CD4-positive, alpha-beta T cell treated with Interleukin-12 subunit alpha and Interleukin-12 subunit beta, for 1 hour (primary cell): ENCODE measurements around the gene EPN1.
"Not testable (repeated sequence)": the region's sequence is repeated elsewhere in the genome, so short reads cannot be mapped to it uniquely, and the experiment has no call there.

Experiments used
- DNase-seq: peaks from one replicate; pipeline ENCODE4 v3.0.0-alpha.2; 2020

EPN1 gene

DNA sequence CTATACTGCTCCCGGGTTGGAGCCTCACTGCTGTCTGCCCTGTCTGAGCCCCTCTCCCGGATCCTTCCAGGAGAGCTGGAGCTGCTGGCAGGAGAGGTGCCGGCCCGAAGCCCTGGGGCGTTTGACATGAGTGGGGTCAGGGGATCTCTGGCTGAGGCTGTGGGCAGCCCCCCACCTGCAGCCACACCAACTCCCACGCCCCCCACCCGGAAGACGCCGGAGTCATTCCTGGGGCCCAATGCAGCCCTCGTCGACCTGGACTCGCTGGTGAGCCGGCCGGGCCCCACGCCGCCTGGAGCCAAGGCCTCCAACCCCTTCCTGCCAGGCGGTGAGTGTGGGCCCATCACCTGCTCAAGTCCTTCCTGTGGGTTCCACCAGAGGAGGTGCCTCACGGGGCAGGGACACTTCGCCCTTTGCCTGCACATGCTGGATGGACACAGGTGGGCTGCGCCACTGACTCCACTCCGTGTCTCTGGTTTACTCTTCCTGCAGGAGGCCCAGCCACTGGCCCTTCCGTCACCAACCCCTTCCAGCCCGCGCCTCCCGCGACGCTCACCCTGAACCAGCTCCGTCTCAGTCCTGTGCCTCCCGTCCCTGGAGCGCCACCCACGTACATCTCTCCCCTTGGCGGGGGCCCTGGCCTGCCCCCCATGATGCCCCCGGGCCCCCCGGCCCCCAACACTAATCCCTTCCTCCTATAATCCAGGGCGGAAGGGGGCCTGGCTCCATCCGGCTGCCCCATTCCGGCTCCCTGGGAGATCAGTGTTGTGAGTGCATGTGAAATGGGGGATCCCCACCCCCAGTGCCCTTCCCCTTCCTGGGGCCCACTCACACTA, 19.8 kb downstream of the EPN1 start:
- DNase-seq, result no peak

DNA sequence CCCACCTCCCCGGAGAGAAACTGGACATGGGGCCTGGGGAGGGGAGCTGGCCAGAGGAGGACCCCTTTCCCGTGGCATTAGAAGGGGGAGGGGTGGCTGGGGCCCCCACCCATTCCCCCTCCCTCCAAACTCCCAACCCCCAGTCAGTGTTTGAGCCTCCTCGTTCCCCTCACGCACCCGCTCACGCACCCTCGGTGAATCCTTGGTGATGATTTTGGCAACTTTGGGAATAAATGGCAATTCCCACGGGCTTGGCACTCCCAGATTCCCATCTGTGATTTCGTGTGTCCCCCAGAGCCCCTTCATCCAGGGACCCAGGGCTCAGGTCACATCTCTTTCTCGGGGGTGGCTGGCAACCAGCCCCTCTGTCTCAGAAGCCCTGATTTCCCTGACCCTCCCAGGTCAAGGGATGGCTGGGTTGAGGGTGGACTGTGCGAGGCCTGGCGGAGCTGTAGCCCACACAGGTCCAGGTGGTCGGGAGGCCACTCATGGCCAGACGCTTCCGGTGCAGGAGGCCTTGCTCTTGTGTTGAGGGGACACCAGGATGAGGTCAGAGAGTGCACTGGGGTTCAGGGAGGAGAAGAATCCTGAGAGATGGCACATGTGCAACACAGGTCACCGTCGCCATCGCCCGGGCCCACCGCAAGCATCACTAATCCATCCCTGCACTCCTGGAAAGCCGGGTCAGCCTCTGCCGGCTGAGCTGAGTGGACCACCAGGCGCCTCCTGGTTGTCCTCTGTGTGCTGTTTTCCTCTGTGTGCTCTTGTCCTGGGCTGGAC, 20.7 kb downstream of the EPN1 start:
- DNase-seq, result no peak

DNA sequence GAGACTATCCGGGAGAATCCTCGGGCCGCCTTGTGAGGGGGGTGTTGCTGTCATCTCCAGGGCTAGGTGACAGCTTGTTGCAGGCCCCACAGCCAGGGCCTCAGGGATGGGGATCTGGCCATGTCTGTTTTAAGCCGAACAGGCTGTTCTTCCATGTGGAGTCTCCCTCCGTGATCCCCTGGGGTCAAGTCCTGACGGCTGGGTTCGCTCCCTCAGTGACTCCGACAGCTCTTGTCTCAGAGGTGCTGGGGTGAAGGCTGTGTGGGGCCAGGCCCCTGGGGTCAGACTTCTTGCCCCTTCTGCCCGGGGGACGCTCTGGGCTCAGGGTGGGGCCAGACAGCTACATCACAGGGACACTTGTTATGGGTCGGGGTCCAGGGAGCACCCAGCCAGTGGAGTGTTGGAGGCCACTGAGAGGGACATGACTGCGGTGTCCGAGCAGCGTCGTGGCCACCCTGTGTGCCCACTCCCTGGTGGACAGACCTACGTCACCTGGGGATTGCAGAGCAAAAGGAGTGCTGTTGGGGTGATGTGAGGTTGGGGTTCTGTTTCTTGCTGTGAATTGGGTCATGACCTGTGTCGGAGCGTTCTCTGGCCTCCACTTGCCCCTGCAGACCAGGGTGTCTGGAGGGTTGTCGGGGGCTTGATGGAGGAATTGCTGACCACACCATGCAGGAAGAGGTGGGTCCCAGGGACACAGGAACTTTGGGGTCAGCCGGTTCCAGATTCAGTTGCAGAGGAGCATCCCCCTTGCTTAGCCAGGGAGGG, 21.5 kb downstream of the EPN1 start:
- no peak for DNase-seq

DNA sequence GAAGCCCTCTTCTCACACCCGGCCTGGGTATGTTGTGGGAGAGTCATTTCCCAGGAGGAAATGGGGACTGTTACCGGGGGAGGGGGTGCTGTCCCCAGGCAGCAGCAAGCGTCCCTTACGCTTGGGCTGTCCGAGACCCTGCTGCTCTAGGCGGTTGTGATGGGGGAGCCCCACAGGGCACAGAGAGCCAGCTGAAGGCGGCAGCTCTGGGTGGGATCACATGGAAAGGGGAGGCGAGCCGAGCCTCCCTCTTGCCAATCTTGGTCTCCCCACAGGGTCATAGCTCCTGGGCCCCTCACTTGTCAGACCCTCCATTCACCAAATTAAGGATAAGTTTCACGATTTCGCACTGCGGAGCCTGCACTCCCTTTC, 22.0 kb downstream of the EPN1 start:
- DNase-seq, result no peak

DNA sequence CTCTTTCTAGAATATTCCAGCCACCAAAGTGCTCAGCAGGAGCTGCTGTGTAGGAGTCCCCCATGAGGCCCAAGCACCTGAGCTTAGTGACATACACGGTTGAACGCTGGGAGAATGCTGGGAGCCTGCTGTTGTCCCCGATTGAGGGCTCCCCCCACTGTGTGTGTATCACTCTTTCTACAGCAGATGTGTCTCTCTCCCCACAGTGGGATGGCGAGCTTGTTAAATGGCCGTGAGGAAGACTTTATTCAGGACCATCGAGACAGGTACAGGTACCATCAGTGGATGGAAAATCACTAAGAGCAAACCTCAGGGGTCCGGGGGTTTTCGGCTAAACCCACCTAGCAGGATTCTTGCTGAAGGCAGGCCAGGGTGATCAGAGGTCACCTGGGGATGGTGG, 22.7 kb downstream of the EPN1 start:
- DNase-seq, result no peak

DNA sequence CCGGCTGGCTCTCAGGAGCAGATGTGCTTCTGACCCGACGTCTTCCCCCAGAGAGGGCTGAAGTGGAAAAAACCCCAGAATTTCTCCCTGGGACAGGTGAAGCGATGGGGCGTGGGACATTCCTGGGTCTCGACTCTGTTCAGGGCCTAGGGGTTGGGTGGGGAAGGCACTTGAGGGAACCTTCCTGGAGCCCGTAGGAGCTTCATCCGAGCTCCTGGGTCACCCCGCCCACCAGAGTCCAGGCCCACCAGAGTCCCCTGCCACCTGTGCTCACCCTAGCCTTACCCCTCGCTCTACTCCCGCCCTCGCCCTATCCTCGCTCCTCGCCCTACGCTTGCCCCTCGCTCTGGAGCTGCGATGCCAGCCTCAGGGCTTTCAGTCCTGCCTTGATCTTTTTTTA, 23.2 kb downstream of the EPN1 start:
- no peak for DNase-seq

DNA sequence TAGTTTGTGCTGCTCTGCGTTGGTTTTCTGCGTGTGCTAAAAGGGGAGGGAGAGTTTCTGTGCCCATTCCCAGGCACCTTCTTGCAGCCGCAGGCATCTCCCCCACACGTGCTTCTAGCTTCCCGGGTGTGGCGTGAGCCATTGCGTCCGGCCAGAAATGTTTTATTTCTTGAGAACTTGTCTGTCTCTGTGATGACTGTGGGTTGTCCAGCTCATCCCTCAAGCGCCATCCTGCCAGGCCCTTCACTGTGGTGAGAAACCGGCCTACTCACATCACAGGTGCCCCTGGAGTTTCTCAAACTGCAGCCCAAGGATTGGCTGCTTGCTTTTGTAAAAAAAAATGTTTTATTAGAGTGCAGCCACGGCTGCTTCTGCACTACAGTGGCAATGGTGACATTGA, 24.2 kb downstream of the EPN1 start:
- DNase-seq, result no peak

DNA sequence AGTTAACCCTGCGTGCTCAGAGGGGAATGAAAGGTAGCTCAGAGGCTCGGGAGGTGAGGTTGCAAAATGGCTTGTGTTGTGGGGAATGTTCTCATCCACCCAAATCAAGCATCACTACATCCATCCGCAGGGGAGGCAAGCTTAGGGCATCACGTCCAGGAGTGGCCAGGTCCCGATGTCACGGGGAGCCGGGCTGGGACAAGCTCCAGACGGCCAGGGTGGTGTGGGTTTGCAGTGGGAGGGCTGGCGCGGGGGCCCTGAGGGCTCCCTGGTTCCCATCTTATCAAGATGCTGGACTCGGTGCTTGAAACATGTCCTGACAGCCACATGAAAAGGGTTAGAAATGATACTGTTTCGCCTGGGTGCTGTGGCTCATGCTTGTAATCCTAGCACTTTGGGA, 25.8 kb downstream of the EPN1 start:
- no peak for DNase-seq

DNA sequence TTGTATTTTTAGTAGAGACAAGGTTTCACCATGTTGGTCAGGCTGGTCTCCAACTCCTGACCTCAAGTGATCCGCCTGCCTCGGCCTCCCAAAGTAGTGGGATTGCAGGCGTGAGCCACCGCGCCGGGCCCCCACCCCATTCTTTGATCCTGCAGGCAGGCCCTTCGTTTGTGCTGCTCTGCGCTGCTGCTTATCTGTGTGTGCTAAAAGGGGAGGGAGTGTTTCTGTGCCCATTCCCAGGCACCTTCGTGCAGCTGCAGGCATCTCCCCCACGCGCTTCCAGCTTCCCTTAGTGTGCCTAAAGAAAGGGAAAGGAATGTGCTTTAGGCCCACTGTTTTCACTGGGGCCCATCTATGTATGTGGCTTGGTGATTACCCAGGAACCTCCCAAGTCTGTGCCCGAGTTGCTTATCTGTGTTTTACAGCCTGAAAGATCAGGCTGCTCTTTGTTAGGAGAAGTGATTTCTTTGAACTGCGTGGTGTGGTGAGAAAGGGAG, 27.2 kb downstream of the EPN1 start:
- DNase-seq, result no peak

DNA sequence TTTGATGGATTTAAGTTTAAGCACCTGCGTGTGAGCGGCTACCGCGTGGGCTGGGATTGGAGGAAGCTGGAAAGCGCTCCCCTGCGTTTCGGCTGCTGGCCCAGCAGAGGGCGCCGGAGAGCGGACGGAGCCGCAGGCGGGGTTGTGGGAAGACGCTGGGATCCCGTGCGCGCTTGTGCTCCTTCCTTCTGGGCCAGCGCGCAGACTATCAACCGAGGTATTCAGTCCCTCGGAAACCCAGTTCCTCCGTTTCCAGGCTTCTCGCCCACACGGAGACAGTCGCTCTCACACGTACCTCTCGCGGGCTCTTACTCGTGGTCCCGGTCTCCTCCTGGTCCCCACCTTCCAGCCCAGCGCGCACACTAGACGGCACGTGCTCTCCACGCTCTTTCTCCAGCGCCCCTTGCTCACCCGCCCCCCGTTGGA, 28.8 kb downstream of the EPN1 start:
- peak; percentile 44 for DNase-seq

DNA sequence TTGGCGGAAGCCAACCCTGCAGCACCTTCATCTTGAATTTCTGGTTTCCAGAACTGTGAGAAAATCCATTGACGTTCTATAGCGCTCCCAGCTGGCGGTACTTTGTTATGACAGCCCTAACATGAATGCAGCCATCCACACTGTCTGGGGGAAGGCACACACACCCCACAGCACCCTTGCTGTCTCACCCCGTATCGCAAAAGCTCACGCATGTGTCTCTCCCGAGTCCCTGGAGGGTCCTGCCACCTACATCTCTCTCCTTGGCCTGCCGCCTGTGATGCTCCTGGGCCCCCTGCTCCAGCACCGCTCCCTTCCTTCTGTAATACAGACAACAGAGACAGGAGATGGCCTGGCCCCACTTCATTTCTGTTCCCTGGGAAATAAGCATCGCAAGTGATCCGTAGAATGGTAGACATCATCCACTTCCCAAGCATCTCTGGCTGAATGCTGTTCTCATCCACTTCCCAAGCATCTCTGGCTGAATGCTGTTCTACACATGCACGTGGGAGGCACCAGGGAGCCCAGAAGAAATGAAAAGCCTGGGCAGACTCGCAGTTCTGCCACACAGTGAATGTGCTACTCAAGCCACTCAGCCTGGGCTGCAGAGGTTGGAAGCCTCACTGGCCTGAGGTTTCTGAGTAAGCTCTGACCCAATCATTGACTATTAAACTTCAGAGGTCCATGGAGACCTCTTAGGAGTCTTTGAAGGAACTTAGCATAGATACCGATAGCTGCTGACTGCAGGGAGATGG, 29.6 kb downstream of the EPN1 start:
- no peak for DNase-seq

DNA sequence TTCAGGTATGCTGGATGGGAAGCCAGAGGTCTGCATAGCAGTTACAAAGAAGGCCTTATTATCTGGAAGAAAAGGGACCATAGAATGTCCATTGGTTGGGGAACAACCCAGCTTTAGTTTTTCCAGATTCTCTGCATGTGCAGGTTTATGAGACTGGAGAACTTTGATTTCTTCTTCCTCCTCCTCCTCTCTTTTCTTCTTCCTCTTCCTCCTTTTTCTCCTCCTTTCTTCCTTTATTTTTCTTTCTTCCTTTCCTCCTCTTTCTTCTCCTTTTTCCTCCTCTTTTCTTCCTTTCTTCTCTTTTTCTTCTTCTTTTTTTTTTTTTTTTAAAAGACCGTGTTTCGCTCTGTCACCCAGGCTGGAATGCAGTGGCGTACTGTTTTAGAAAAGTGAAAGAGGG, 30.9 kb downstream of the EPN1 start:
- DNase-seq, result no peak

DNA sequence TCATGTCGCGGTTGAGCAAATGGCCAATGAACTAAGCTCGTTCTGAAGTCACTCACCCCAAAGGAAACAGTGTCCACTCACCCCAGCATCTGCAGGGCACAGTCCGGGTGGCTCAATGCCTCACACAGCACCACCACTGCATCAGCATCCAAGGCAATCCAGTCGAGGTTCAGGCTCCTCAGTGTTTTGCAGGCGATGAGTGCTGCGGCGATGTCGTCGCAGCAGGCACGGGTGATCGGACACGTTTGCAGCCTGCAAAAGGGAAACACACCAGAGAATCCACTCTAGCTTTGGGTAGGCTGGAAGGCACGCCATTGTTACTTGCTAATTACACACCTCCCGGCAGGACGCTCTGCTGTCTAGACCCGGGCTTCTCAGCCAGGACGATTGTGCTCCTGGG, 36.7 kb downstream of the EPN1 start:
- no peak for DNase-seq

DNA sequence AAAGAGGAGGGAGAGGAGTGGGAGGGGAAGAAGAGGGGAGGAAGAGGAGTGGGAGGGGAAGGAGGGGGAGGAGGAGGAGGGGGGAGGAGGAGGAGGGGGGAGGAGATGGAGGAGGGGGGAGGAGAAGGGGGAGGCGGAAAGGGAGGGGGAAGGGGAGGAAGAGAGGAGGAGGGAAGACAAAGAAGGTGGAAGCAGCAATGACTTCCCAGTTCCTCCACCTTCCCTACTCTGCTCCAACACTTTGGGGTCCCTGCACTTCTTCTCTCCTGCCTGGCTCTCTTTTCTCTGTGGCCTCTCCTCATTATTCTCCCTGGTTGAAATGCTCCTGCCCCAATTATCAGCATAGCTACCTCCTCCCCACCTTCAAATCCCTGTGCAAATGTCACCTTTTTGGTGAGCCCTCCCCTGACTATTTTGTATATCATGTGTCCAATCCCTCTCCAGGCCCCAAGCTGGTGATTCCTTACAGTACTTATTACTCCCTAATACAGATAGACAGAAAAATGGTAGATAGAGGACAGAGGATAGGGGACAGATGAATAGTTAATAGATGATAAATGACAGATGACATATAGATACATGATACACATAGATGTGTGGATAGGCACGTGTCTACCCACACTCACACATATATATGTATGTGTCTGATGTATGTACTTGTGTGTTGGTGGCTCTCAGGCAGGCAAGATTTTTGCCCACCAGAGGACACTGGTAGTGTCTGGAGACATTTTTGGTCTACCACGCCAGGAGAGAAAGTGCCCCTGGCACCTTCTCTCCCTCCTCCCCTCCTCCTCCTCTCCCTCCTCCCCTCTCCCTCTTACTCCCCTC, 38.0 kb downstream of the EPN1 start:
- no peak for DNase-seq

DNA sequence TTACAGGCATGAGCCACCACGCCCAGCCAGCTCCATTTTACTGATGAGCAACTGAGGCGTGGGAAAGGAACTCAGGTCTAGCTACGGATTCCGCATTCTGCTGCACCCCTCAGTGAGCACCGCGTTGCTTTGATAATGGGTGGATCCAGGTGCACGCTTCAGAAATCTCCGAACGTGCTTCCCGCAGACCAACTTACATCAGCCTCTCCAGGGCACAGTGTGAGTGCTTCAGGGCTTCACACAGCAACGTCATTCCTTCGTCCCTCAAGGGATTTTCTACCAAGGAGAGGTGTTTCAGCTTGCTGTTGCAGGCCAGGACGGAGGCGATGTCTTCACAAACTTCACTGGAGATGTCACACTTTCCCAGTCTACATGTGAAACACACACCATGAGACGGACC, 41.5 kb downstream of the EPN1 start:
- DNase-seq, result no peak

DNA sequence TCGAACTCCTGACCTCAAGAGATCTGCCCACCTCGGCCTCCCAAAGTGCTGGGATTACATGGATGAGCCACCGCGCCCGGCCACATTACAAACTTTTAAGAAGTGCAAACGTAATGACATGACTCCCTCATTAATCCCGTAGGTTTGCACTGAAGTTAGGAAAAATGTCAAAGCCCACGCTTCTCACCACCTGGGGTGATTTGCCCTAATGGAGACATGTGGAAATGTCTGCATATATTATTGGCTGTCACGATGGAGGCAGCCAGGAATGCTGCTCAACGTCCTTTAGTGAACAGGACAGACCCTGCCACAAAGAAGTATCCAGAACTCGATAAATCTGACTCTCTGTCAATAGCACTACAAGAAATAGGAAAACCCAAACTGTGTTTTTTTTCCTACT, 42.2 kb downstream of the EPN1 start:
- DNase-seq, result no peak

DNA sequence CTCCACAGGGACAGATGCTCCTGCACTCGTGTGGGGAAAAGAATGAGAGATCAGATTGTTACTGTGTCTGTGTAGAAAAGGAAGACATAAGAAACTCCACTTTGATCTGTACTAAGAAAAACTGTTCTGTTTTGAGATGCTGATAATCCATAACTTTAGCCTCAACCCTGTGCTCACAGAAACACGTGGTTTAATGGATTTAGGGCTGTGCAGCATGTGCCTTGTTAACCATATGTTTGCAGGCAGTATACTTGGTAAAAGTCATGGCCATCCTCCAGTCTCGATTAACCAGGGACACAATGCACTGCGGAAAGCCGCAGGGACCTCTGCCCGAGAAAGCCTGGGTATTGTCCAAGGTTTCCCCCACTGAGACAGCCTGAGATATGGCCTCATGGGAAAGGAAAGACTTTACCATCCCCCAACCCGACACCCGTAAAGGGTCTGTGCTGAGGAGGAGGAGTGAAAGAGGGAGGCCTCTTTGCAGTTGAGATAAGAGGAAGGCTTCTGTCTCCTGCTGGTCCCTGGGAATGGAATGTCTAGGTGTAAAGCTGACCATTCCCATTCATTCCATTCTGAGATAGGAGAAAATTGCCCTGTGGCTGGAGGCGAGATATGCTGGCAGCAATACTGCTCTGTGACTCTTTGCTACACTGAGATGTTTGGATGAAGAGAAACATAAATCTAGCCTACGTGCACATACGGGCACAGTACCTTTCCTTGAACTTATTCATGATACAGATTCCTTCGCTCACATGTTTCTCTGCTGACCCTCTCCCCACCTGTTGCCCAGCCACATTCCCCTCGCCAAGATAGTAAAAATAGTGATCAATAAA, 43.1 kb downstream of the EPN1 start:
- DNase-seq, result not testable (repeated sequence)

DNA sequence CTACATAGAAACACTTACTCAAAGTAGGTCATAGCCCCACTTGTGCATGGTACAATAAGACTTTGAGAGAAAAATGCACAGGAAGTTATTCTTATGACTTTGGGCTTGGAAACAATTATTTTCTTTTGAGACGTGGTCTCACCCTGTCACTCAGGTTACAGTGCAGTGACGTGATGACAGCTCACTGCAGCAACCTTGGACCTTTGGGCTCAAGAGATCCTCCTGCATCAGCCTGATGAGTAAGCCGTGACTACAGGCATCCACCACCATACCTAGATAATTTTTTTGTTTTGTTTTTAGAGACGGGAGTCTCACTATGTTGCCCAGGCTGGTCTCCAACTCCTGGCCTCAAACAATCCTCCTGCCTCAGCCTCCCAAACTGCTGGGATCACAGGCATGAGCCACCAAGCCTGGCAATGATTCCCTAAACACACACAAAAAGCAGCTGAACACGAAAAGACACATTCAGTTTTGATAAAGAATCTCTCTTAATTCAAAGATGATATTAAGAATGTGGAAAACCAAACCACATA, 45.3 kb downstream of the EPN1 start:
- DNase-seq, result no peak

DNA sequence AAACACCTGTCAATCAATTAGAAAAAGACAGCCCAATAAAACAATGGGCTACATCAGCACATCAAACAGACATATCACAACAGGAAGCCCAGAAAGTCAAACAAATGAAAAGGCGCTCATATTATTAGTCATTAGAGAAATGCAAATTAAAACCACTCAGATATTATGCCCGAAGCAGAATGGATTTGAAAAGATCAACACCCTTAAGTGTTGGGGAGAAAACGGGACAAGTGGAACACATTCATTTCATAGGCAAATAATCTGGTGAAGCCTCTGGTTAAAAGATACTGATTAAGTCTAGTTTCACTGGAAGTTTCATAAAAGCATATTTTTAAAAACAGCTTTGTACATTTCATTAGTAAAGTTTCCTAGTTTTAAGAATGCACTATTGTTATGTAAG, 45.8 kb downstream of the EPN1 start:
- DNase-seq, result no peak

DNA sequence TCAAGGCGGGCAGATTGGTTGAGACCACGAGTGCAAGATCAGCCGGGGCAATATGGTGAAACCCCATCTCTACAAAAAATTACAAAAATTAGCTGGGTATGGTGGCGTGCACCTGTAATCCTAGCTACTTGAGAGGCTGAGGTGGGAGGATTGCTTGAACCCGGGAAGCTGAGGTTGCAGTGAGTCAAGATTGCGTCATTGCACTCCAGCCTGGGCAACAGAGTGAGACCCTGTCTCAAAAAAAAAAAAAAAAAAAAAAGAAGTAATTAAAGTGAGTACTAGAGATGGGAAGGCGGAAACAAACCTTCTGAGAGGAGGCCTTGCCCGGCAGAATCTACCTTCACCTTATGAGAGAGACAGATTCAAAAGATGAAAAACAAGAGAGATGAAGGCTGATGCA, 48.5 kb downstream of the EPN1 start:
- DNase-seq, result no peak

DNA sequence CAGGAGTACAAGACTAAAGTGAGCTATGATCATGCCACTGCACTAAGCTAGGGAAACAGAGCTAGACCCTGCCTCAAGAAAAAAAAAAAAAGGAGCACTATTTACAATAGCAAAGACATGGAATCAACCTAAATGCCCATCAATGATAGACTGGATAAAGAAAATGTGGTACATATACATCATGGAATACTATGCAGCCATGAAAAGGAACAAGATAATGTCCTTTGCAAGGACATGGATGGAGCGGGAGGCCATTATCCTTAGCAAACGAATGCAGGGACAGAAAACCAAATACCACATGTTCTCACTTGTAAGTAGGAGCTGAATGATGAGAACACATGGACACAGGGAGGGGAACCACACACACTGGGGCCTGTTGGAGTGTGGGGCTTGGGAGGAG, 55.4 kb downstream of the EPN1 start:
- not testable (repeated sequence) for DNase-seq
